Measurements from ENCODE around the gene PARP12.

PARP12 gene

GRCh38 chr7:140059273-140060242, 3.2 kb downstream of the PARP12 start:
- peak; percentile 15 for DNase-seq

DNA sequence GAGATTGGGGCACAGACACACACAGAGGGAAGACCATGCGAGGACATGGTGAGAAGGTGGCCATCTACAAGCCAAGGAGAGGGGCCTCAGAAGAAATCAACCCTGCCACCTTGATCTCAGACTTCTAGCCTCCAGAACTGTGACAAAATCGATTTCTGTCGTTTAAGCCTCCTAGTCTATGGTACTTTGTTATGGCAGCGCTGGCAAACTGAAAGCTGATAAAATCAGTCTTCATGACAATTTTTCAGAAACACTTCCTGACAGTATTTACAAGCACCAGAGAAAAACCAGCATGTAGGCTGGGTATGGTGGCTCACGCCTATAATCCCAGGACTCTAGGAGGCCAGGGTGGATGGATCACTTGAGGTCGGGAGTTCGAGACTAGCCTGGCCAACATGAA, 4.2 kb downstream of the PARP12 start:
- DNase-seq = no peak

- no peak for DNase-seq
These were observed 5.6 kb downstream of the PARP12 start for GRCh38 chr7:140057143-140057535.

DNA sequence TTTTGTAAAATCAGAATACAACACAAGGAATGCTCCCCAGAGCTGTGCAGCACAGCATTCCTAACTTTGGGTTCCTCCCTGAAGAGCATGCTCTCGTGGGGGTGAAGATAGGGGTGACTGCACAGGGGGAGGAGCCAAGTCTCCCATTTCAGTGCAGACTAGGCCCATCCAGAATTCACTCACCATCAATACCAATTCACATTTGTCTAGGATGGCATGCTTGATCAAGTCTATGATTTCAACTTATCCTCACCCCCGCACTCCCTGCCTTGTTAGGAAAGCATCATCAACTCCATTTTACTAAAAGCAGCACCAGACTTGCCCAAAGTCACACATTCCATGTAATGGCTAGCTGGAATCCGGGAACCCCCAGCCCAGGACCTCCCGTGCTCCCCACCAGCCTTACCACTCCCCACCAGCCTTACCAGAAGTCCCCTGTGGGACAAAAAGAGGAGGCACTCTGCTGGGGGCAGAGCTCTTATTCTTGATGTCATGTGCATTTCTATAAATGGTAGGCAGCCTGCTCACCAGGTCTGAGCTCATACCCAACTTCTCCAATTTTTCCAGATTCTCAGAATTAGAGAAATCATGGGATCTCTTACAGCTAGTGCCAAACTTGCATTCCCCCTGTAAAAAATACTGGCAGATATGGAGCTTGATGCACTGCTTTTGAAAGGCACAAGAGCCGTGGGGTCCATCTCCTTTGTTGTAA, 6.2 kb downstream of the PARP12 start:
- DNase-seq = no peak

DNA sequence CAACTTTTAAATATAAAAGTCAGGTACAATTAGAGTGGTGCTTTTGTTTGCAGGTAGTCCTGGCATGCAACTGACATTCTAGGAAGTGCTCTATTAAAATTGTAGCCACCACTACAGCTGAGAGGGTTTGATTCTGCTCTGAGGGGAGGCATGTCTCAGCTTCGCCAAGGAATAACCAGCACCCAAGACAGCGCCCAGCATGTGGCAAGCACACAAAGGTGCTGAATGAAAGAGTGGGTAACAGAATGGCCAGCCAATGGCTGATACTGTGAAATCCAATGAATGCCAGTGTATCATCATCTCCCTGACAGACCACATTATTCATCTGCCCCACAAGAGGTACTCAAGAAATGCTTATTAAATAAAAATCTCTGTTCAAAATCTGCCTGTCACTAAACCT, 6.9 kb downstream of the PARP12 start:
- no peak for DNase-seq

GRCh38 chr7:140054751-140055150, 8.0 kb downstream of the PARP12 start:
- no peak for DNase-seq

DNA sequence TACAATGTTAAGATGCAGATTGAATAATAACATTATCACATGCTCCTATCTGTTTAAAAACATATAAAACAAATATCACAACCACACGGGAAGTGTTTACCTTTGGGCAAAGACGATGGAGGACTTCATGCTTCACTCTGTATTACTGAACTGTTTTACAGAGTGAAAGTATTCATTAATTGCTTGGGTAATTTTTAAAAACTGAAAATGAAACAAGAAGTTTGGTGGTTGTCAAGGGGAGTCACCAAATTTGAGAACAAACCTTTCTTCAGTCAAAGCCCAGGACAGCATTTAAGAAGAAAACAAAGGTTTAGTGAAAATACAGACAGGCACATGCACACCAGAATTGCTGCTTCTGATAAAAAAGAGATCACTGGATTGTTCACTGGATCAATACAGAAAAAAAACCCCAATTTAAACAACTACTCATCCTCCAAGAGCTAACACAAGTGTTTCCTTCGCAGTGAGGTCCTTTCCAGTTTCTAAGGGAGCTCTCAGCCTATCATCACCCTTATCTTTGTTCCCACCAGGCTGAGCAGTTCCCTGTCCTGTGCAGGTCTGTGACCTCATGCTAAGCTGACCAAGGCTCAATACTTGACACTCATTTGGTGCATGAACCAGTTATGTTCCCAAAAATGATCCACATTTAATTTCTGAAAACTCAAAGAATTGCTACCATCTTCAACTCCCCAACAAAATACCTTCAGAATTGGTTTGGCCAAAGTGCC, 8.8 kb downstream of the PARP12 start:
- DNase-seq = no peak

GRCh38 chr7:140051820-140052219, 10.9 kb downstream of the PARP12 start:
- DNase-seq = no peak

DNA sequence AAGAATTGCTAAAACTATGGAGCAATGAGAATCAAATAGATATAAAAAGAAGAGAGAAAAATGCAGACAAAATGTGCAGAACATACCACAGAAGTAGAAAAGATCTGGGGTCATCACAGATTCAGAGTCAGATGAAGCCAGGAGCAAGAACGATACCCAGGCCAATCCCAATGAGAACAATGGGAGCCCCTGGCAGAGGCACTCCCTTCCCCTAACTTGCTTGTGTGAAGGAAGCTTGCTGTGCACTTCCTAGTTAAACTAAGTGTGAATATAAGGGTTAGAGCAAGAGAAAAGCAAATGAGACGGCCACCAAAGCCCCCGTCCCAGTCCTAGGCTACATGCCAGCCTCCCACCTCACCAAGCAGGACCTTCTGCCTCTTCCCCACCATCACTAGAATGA, 12.7 kb downstream of the PARP12 start:
- DNase-seq = no peak

DNA sequence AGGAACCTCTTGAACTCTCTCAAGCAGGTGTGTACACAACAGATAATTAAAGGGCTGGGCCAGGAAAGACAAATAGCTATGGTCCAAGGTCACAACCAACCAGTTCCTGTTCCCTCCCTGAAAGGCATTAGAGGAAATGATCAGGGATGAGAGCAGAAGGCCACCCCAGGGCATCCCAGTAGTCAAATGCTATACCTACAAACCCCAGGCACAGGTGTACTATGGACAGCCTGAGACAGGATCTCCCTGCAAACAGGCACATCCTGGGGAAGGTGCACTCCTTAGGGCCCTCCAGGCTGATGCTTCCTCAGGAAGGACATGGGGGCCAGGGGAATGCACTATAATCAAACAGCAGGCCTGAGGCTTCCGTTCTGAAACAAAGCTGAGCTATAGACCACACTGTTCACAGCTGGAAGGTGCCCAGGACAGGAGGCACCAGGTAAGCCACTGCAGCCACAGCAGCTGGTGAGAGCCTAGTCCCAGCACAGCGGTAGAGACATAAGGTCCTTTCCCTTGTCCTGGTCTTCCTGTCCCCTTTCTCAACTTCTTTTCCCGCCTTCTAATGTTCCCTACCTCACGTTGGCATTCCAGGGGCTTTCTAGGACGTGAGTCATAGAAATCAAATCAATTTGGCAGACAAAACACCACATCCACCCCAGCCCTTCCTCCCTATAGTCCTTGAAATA, 13.3 kb downstream of the PARP12 start:
- no peak for DNase-seq

DNA sequence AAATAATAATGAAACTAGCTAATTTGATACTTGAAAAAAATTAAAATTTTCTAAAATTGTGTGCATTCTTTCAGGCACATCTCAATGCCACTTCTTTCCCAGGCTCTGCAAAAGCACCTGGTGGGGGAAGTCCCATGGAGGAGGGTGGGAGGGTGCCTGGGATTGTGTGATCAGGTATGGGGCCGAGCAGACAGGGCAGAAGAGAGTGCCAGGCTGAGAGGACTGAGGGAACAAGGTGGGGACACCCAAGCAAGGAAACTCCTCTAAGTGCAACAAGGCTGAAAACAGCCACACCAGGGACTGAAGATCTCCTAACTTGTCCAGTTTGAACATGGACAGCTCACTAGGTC, 13.8 kb downstream of the PARP12 start:
- DNase-seq = no peak

DNA sequence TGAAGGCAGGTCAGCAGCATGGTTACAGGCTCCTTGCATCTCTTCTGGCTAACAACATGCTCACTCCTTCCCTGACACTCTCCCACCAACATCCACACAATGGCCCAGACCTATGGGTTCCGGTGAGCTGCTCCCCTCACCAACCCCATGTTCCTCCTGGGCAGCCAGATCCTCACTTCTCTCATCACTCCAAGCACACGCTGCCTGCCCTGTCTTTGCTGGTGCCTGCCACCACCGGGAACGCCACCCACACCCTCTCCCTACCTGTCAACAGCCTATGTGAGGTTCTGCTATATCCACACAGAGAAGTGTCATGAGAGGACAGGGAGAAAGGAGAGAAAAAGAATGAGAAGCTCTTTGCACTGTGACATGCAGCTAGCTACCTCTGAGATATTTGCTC, 14.6 kb downstream of the PARP12 start:
- DNase-seq = no peak

- no peak for DNase-seq
These were observed 15.6 kb downstream of the PARP12 start for GRCh38 chr7:140047197-140047596.

DNA sequence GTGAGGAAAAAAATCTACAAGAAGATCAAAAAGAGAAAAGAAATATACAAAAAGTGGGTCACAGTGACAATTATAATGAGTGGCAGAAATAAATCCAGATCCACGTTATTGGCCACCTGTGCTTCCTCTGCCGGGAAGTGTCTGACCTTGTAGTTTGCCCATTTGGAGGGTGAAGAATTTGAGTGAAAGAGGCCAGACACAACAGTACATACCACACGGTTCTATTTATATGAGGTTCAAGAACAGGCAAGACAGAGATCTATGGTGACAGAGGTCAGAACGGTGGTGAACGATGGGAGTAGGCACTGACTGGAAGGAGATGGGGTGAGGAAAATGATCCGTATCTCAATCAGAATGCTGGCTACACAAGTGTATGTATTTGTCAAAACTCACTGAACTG, 17.1 kb downstream of the PARP12 start:
- no peak for DNase-seq

DNA sequence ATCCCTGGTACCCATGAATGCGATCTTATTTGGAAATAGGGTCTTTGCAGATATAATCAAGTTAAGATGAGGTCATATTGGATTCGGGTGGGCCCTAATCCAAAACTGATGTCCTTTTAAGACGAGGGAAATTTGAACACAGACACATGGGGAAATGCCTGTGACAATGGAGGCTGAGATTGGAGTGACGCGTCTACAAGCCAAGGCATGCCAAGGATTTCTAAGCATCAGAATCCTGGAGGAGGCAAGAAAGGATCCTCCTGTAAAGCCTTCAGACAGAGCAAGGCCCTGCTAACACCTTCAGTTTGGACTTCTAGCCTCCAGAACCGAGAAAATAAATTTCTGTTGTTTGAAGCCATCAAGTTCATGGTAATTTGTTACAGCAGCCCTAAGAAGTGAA, 18.5 kb downstream of the PARP12 start:
- no peak for DNase-seq

DNA sequence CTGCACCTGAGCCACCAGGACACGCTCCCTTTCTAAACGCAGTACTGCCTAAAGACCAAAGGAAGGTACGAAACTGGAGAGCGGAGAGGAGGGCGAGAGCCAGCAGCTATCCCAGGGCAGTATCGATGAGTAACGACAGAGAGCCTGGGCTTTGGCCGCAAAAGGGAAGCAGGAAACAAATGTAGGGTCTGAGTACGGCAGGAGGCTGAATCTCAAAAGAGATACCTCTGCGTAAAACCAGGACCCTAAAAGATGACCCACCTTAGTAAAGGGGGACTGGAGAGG, 20.4 kb downstream of the PARP12 start:
- DNase-seq = no peak

DNA sequence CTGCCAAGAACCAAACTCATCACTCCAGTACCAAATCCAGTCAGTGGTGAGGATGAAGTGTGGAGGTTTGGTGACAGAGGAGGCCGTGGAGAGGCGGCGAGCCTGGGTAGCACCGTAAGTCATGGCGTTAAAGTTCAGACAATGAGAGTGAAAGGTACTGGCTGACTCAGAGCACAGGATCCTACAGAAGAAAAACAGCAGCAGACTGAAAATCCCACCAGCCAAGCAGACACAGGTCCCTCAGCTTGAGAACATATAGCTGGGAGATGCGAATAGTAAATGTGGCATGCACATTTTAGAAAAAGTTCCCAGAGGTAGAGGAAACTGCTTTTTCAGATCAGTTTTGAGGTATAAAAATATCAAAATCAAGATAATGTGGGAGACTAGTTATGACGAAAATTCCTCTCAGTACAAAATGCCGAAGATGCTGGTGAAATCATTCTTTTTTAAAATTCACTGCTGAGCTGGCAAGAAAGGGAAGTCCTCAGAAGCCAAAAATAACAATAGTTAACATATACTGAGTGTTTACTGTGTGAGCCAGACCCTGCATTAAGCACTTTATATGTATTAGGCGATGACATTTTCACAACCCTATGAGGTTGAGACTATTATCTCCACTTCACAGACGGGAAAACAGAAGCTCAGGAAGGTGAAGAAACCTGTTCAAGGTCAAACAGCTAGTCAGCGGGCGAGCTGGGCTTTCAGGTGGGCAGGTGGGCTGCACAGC, 20.9 kb downstream of the PARP12 start:
- DNase-seq = no peak

- no peak for DNase-seq
These were observed 22.9 kb downstream of the PARP12 start for GRCh38 chr7:140039896-140040295.

GRCh38 chr7:140039066-140039465, 23.7 kb downstream of the PARP12 start:
- no peak for DNase-seq

GRCh38 chr7:140036224-140036962, 26.4 kb downstream of the PARP12 start:
- DNase-seq = no peak

DNA sequence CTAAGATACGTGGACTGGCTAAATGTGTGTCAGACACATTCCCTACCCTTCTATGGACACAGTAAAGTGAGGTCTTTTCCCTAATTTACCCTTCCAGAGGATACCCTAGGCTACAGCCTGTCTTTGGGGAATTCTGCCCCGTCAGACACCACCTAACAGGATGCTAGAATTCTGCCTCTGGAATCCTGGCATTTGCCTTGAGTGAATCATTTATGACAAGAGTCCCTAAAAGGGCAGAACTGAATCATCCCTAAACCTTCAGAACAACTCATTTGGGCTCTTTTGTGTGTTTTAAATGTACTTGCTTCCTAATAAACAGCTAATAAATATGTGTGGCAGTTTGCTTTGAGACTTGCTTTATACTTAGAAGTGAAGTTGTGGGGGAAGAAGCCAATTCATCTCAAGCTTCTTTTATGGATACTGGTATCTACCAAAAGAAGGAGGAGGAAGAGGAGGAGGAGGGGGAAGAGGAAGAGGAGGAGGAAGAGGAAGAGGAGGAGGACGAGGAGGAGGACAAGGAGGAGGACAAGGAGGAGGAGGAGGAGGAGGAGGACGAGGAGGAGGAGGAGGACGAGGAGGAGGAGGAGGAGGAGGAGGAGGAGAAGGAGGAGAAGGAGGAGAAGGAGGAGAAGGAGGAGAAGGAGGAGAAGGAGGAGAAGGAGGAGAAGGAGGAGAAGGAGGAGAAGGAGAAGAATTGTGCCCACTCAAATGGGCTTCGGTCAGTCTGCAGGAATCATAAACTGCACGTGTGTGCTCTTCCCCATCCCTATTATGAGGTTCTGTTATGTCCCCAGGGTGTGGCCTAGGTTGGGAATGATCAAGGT, 27.1 kb downstream of the PARP12 start:
- no peak for DNase-seq

Measured in COR-L47 (cell line).